HG03521 (cell line): ENCODE measurements around the gene UBE3C.
"Not testable (repeated sequence)": the region's sequence is repeated elsewhere in the genome, so short reads cannot be mapped to it uniquely, and the experiment has no call there.

Experiments
- ATAC-seq: cut with Tn5 transposase; IDR thresholded peaks from one replicate; pipeline ENCODE4 v1.9.1; 2021; ENCODE audit warnings: mild to moderate bottlenecking, moderate library complexity; ENCODE audit not compliant: unreplicated experiment

The UBE3C gene

DNA sequence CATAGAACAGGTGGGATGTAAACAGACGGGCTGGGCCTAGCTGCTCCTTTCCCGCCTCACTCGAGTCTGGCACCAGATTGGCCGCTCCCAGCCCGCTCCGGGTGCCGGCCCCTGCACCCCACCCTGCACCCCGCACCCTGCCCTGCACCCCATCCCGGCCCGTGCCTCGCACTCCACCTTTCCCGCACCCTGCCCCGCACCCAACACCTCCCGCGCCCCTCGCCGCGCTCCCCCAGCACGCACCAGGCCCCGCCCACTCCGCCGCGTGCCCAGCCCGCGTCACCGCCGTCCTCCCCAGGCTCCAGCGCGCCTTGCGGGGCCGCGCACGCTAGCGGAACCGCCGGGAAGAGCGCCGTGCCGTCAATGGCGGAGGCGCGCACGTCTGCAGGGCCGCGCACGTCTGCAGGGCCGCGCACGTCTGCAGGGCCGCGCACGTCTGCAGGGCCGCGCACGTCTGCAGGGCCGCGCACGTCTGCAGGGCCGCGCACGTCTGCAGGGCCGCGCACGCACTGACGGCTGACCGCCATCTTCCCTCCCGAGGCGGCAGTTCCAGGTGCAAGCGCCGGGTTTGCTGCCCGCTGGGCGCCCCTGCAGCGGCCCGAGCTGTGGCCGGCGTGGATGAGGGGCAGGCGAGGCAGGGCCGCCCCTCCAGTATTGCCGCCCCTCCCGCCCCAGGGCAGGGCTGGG lies at the start of gene UBE3C:
Gene UBE3C, plus strand, starts transcription at position 503 of the 687 bp plus-strand sequence. CDS start 347 bp downstream, outside the sequence.
- peak; percentile 83 for ATAC-seq

- no peak for ATAC-seq
Measured at GRCh38 chr7:157089100-157089610, 49.6 kb upstream of the UBE3C start.

DNA sequence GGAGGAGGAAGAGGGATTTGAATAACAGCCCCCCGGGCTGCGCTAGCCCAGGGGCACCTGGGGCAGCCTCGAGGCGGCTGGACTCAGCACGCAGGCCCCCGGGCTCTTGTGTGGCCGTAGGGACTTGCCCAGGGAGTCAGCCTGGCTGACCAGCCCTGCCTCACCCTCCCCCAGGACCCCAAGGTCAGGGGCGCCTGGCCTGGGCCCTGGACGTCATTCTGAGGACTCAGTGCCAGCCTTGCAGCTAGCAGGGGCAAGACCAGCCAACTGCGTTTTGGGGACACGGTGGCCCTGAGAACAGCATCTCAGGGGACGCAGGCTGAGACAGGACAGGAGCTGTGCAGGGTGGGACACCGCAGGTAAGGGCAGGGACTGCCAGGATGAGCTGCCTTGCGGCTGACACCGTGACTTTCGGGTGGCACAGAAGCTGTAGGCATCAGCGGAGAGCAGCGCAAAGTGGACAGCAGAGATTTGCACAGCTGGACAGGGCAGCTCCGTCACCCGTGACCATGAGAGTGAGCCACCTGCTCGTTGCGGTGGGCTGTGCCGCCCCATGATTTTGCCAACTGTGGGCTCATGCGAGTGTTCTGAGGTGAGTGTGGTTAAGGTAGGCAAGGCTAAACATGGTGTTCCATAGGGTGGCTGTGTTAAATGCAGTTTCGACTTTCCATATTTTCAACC lies 48.1 kb upstream of the UBE3C start:
- no peak for ATAC-seq

GRCh38 chr7:157096286-157097055 lies 42.3 kb upstream of the UBE3C start:
- no peak for ATAC-seq

DNA sequence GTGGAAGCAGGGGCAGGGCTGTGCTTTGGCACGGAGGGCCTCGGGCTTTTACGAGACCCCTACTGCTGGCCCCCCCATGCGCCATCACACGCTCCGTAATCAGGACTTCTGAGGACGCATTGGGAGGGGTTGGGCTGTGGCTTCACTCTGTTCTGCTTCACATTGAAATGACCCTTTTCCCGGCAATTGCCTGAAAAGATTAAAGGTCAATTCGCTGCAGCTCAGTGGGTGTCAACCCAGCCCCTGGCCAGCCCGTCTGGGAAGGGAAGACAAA lies 41.7 kb upstream of the UBE3C start:
- no peak for ATAC-seq

DNA sequence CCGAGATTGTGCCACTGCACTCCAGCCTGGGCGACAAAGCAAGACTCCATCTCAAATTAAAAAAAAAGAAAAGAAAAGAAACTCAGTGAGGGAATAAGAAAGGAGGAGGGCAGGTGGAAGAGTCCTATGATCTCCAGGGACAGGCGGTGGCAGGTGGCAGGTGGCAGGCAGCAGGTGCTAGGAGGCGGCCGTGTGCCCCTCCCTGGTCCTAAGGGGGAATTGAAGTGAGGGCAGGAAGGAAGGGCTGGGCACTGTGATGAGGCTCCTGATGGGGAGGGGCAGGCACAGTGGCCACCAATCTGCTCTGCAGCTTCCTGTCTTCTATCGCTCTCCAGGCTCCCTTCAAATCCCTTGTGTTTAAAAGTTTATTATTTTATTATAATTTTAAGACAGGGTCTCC lies 41.2 kb upstream of the UBE3C start:
- no peak for ATAC-seq

GRCh38 chr7:157100005-157100404 lies 38.7 kb upstream of the UBE3C start:
- not testable (repeated sequence) for ATAC-seq

GRCh38 chr7:157103641-157104040 lies 35.1 kb upstream of the UBE3C start:
- not testable (repeated sequence) for ATAC-seq

GRCh38 chr7:157111311-157111710 lies 27.4 kb upstream of the UBE3C start:
- ATAC-seq, result no peak

DNA sequence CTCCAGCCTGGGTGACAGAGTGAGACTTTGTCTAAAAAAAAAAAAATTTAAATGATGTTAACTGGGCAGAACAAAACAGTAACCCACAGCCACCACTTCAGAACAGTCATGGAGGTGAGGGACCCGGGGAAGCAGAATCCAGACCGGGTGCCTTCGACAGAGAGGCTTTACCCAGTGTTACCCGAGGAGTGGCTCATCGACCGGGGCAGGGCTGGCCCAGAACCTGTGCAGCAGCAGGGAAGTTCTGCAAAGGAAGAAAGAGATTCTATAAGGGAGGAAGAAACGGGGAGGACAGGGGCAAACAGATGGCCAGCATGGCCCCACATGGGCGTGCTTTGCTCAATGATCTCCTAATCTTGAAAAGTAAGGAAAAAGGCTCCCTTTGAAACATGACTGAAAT lies 26.0 kb upstream of the UBE3C start:
- ATAC-seq, result no peak

GRCh38 chr7:157113607-157114006 lies 25.1 kb upstream of the UBE3C start:
- no peak for ATAC-seq

DNA sequence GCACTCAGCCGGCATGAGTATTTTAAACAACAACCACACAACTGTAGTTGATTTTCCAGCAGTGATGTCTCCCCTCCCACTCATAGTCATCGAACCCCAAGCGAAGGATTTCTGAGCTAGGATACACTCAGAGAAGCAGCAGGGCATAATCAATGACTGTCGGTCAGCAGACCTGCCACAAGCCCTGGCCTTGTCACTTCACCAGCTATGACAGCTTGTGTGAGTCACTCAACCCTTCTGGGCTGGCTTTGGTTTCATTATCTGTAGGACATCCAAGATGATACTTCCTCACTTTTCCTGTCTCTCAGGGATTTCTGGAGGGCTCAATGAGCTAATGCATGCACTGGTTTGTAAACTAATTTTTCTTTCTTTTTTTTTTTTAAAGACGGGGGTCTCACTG lies 22.0 kb upstream of the UBE3C start:
- no peak for ATAC-seq

- no peak for ATAC-seq
Measured at GRCh38 chr7:157117796-157118195, 20.9 kb upstream of the UBE3C start.

DNA sequence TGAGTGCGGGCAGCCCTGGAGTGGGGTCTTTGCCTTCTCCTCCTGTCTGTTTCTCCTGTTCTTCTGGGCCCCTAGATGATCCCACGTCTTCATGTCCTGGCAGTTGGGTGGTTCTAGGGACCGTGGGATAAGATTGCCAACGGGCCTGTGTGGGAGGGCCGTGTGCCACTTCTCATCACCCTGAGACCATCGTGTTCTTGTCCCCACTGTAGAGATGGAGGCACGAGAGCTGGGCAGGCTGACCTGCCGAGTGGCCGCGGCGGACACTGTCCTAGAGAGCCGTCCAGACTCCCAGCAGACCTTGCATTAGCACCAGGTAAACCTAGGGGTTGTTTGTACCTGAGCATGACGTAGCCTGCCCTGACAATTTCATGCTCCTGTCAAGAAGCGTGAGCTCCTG lies 18.5 kb upstream of the UBE3C start:
- no peak for ATAC-seq

DNA sequence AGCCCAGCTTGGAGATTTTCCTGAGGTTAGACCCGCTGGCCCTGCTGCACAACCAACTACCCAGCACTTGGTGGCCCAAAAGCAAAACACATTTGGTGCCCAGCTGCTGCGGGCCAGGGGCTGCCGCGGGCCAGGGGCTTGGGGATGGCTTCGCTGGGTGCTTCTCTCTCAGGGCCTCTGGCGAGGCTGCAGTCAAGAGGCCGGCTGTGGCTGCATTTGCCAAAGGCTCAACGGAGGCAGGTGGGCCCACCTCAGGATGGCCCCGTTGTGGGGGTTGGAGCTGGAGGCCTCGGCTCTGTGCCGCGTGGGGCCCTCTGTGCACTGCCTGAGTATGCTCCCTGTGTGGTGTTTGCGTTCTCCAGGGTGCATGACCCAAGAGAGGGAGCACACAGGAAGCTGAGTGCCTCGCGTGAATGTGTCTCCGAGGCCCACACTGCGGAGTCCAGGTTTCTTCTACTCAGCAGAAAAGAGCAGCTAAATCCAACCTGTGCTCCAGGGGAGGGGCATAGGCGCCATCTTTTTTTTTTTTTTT lies 17.5 kb upstream of the UBE3C start:
- ATAC-seq, result no peak

DNA sequence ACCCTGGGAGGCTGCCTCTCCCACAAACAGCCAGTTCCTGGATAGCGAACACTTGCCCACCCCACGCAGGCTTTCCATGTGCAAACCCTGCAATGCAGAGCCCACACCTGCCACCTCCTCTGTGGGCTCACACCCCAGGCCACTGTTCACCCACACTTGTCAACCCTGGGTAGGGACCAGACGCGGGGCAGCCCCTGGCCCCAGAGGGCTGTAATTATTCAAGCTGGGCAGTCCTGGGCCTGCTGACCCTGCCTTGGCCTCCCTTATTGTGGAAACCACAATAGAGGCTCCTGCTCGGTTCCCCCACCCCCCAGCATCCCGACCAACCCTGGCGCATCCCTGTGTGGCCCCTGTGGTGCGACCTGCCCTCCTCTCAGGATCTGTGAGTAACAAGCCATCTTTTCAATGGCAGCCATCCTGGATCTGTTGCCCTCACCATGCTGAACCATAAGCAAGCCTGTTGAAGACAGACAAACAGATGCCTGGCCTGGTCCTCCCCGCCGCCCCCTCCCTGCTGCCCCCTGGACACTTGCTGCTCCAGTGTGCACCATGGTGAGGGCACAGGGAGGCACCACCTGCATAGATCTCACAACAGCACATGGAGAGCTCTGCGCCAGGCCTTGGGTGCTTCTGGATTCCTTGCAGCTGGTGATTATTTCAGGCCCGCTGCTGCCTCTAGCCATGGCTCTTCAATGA lies 15.8 kb upstream of the UBE3C start:
- no peak for ATAC-seq

DNA sequence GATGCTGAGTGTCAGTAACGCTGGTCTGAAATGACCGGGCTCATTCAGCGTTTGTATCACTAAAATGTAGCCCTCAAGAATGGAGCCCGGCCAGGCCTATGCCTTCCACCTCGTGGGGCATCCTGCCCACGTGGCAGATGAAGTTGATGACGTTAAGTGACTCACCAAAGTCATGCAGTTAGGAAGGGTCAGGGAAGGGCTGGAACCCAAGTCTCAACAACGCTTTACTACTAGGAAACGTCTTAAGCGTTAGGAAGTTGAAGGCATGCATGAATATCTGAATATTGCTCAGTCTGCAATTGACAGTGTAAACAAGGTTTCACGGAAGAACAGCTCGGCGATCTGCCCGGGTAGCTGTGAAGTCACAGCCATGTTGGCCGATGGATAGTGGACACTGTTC lies 14.0 kb upstream of the UBE3C start:
- ATAC-seq, result no peak

DNA sequence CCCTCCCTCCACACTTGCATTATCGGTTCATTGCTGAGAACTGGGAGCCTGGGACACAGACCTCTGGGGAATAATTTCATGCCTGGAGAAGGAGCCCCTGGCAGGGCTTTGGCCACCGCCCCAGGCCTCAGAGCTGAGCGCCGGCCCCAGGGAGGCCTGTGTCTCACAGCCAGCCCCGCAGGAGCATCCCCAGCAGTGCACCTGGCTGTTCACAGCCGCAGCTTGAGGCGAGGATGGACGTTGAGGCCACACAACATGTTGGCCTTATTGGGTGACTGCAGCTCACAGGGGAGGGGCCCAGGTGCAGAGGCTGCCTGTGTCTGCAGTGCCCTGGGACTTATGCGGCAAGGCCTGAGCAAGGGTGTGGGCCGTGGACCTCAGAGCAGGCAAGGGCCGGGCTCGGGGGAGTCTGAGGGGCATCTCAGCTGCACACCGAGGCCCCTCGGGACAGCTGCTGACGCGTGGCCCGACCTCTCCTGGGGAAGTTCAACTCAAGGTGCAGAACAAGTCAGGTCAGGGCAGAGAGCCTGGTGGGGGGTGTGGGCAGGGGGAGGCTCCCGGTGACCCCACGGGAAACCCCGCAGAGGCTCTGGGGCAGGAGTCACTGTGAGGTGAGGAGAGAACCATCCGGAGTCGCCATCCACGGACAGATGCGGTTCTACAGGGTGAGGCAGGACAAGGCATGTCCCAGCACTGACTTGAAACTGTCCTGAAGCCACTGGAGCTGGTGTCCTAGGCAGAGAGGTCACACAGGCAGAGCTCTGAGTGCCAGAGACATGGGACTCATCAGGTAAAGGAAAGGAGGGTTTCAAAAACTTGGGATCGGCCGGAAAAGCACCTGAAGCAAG lies 13.1 kb upstream of the UBE3C start:
- ATAC-seq, result no peak

- ATAC-seq, result no peak
Measured at GRCh38 chr7:157126921-157127320, 11.8 kb upstream of the UBE3C start.

DNA sequence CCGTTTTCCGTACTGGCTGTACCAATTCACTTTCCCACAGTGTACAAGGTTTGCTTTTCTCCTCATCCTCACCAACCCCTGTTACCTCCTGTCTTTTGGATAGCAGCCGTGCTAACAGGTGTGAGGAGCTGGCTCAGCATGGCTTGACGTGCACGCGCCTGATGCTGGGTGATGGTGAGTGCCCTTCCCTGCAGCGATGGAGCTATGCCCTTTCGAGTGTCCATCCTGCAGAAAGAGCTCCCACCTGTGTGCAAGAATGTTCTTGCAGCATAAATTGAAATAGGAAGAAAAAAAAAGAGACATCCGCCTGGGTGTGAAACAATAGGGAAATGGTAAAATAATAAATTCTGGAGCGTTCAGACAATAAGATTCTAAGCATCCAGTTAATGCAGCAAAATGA lies 9.5 kb upstream of the UBE3C start:
- no peak for ATAC-seq
